Esophagus squamous epithelium (tissue), 4 donors: ENCODE results near the gene USP19.

Source experiments
- POLR2A ChIP-seq, 4 donors: fragments of 450-650 bp; IDR thresholded peaks; one replicate each; pipeline ENCODE4 v1.6.1; 2017; ENCODE audit warnings: antibody characterized with exemption in 4 of 4, mild to moderate bottlenecking in 4 of 4, moderate library complexity in 3 of 4
- TF ChIP-seq, protein P1 (sequence below), 6 experiments: fragments of 450-650 bp in 4 of 6; fragments of 200-600 bp in 2 of 6; sonication (generic) in 2 of 6; IDR thresholded peaks; one replicate each; pipeline ENCODE4 v1.5.1; 2016 to 2019; ENCODE audit warnings: antibody characterized with exemption in 6 of 6, mild to moderate bottlenecking in 4 of 6, moderate library complexity in 4 of 6

DNA sequence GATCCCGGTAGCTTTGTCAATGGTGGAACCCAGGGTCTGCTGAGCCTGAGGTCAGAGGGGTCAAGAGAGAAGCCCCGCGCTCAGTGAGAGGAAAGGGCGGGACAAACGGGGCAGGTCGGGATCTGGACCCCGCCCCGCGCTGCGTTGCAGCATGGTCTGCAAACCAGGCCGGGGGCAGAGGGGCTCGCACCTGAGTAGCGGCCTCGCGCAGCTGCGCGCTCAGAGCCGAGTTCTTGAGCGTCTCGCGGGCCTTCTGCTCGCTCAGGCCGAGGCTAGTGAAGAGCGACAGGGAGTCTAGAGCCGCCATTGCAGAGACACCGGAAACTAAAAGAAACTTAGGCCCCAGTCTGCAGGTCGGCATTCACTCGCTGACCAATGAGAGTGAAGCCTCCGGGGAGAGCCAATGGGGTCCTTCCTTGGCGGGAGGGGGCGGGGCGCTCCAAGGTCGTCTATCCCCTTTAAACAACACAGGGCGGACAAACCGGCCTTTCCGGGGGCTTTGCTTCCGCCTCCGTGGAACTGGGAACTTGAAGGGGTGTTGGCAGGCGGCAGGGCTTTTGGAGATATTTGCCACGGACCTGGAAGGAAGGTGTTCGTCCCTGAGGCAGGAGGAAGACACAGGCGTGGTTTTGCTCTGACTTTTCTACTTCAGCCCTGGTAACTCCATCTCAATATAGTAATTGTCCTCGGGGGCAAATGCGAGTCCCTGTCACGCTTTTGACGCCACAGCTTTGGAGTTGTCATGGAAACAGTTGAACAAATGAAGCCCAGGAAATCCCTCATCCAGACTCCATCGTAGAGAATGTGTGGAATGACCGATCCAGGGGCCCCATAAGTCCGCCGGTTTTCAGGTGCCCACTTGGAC lies 16.0 kb downstream of the USP19 start, which contains the start of gene QARS1:
- TF ChIP-seq, protein P1, sequence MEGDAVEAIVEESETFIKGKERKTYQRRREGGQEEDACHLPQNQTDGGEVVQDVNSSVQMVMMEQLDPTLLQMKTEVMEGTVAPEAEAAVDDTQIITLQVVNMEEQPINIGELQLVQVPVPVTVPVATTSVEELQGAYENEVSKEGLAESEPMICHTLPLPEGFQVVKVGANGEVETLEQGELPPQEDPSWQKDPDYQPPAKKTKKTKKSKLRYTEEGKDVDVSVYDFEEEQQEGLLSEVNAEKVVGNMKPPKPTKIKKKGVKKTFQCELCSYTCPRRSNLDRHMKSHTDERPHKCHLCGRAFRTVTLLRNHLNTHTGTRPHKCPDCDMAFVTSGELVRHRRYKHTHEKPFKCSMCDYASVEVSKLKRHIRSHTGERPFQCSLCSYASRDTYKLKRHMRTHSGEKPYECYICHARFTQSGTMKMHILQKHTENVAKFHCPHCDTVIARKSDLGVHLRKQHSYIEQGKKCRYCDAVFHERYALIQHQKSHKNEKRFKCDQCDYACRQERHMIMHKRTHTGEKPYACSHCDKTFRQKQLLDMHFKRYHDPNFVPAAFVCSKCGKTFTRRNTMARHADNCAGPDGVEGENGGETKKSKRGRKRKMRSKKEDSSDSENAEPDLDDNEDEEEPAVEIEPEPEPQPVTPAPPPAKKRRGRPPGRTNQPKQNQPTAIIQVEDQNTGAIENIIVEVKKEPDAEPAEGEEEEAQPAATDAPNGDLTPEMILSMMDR (IDR thresholded peaks at IDR 0.05): no peak
- peak in 2 of 4 donors; percentile 27 to 49 for TF ChIP-seq POLR2A (IDR thresholded peaks at IDR 0.05)
